Muscle of leg (tissue), 11 donors: ENCODE data around the gene RET. TPM values are rescaled to one million over a fixed set of nuclear protein-coding genes. Genes with fewer than 3 reads are reported as not detected.

Source experiments
- DNase-seq: peaks from one replicate; pipeline ENCODE4 v3.0.0; 2013
- H3K27ac ChIP-seq: one replicate; pipeline ENCODE4 v1.5.1; 2013; ENCODE audit warnings: mild to moderate bottlenecking, low read length, control low read depth
- H3K27me3 ChIP-seq: one replicate; pipeline ENCODE4 v1.6.1; 2013; ENCODE audit warnings: low read length; ENCODE audit not compliant: control insufficient read depth, insufficient read depth
- H3K36me3 ChIP-seq: one replicate; pipeline ENCODE4 v1.6.1; 2013; ENCODE audit warnings: low read length; ENCODE audit not compliant: control insufficient read depth, insufficient read depth
- H3K4me1 ChIP-seq: one replicate; pipeline ENCODE4 v1.6.1; 2013; ENCODE audit warnings: low read length; ENCODE audit not compliant: control insufficient read depth, insufficient read depth
- H3K4me3 ChIP-seq: one replicate; pipeline ENCODE4 v1.5.1; 2013; ENCODE audit warnings: low read length, control low read depth
- H3K9me3 ChIP-seq: replicated peaks from 2 replicates; pipeline ENCODE4 v1.6.1; 2013; ENCODE audit warnings: low read depth, low read length; ENCODE audit not compliant: control insufficient read depth
- WGBS: methylation state at CpG from one replicate; pipeline ENCODE4 v1.1.5; 2013; ENCODE audit warnings: missing lambda C conversion rate; ENCODE audit not compliant: insufficient coverage; 5-methylcytosine and 5-hydroxymethylcytosine counted together
- polyA plus RNA-seq, 8 donors: library from polyadenylated mRNA; unstranded; fragments of 120-200 nt; gene quantifications; one replicate each; pipeline versions ENCODE4 v1.2.1 to v1.2.3, GENCODE V29; 2013; ENCODE audit warnings: inconsistent platforms in 1 of 8, low replicate concordance in 1 of 8; ENCODE audit not compliant: insufficient read length in 8 of 8, insufficient read depth in 1 of 8
- total RNA-seq: library from RNA; stranded (reverse); fragments of 120-200 nt; gene quantifications from one replicate; pipeline ENCODE4 v1.2.4, GENCODE V29; 2013

The RET gene
- total and polyA plus RNA-seq, 9 donors = 0.95 to 4.3 (median 1.6) TPM

DNA sequence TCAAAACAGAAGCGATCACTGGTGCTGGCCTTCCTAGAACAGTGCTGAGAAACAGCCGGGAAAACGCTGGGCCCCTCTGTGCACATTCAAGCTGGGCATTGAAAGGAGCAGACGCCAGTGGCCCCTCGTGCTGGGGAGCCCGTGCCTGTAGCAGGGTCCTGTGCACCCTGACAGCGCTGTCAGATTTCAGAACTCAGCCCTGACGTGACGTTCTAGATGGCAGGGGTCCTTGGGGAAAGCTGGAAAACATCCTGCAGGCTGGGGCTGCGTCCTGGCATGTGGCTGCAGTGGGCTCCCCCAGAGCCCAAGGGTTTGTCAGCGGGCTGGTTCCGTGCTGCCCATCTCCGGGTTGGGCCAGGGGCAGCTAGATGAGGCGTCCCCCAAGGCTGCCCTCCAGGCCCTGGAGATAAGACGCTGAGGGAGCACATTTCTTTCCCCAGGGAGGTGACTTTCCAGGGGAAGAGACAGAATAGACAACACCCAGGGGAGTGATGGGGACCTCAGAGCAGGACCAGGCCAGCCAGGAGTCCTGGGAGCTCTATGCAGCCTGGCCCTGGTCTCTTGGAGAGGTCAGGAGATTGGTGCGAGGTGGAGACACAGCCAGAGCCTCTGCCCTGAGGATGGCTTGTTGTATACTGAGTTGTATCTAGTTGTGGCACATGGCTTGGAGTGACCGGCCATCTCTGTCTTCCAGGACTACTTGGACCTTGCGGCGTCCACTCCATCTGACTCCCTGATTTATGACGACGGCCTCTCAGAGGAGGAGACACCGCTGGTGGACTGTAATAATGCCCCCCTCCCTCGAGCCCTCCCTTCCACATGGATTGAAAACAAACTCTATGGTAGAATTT is 49.2 kb downstream of the RET start:
- H3K4me1 ChIP-seq = peaks cover 20% of the 10 kb centered on the region
- WGBS = 82% methylated on average over 17 of the region's 23 CpGs
- H3K36me3 ChIP-seq = no peaks in the 10 kb centered on the region
- no peak overlapping the region for H3K4me3 ChIP-seq
- no peaks in the 10 kb centered on the region for H3K9me3 ChIP-seq
- H3K27ac ChIP-seq = no peak overlapping the region
- DNase-seq = no peak
- H3K27me3 ChIP-seq = no peaks in the 10 kb centered on the region

DNA sequence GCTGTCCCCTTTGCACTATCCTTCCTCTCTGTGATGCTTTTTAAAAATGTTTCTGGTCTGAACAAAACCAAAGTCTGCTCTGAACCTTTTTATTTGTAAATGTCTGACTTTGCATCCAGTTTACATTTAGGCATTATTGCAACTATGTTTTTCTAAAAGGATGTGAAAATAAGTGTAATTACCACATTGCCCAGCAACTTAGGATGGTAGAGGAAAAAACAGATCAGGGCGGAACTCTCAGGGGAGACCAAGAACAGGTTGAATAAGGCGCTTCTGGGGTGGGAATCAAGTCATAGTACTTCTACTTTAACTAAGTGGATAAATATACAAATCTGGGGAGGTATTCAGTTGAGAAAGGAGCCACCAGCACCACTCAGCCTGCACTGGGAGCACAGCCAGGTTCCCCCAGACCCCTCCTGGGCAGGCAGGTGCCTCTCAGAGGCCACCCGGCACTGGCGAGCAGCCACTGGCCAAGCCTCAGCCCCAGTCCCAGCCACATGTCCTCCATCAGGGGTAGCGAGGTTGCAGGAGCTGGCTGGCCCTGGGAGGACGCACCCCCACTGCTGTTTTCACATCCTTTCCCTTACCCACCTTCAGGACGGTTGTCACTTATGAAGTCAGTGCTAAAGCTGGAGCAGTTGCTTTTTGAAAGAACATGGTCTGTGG is 50.0 kb downstream of the RET start:
- Histone ChIP-seq H3K4me3 (no peak overlapping the region), H3K9me3 (no peaks in the 10 kb centered on the region), H3K36me3 (no peaks in the 10 kb centered on the region), H3K27me3 (no peaks in the 10 kb centered on the region), H3K27ac (no peak overlapping the region), H3K4me1 (peaks cover 12% of the 10 kb centered on the region)
- DNase-seq = no peak
- 70% methylated on average over 2 of the region's 7 CpGs for WGBS

DNA sequence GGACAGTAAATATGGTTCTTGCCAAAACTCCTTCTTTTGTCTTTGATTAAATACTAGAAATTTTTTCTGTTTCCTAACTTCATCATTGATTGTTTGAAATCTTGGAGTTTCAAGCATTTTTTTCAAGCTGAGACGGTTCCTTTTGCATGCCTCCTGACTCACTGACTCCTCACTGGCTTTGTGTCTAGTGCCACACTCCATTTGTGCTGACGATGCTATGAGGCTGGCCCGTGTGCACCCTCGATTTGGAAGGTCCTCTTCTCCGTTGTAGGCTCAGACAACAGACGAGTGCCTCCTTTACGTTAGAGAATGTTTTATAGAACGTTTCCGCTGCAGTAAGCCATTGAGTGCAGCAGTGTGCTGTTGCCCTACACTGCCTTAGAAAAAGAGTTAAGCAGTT is 50.6 kb downstream of the RET start:
- no peak overlapping the region for H3K4me3 ChIP-seq
- no peak overlapping the region for H3K27ac ChIP-seq
- H3K27me3 ChIP-seq = no peaks in the 10 kb centered on the region
- no peak for DNase-seq
- H3K9me3 ChIP-seq = no peaks in the 10 kb centered on the region
- 79% methylated on average over 9 of the region's 9 CpGs for WGBS
- peaks cover 7% of the 10 kb centered on the region for H3K4me1 ChIP-seq
- no peaks in the 10 kb centered on the region for H3K36me3 ChIP-seq

DNA sequence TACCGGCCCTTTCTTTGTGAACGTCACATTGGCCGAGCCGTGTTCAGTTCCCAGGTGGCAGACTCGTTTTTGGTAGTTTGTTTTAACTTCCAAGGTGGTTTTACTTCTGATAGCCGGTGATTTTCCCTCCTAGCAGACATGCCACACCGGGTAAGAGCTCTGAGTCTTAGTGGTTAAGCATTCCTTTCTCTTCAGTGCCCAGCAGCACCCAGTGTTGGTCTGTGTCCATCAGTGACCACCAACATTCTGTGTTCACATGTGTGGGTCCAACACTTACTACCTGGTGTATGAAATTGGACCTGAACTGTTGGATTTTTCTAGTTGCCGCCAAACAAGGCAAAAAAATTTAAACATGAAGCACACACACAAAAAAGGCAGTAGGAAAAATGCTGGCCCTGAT is 51.5 kb downstream of the RET start:
- H3K27me3 ChIP-seq = no peaks in the 10 kb centered on the region
- 73% methylated on average over 3 of the region's 8 CpGs for WGBS

DNA sequence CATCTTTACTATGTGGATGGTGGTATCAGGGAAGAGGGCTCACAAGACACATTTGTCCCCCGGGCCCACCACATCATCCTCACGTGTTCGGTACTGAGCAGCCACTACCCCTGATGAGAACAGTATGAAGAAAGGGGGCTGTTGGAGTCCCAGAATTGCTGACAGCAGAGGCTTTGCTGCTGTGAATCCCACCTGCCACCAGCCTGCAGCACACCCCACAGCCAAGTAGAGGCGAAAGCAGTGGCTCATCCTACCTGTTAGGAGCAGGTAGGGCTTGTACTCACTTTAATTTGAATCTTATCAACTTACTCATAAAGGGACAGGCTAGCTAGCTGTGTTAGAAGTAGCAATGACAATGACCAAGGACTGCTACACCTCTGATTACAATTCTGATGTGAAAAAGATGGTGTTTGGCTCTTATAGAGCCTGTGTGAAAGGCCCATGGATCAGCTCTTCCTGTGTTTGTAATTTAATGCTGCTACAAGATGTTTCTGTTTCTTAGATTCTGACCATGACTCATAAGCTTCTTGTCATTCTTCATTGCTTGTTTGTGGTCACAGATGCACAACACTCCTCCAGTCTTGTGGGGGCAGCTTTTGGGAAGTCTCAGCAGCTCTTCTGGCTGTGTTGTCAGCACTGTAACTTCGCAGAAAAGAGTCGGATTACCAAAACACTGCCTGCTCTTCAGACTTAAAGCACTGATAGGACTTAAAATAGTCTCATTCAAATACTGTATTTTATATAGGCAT is 52.3 kb downstream of the RET start:
- WGBS = no CpG with 5 or more reads among the region's 6 CpGs
- no peak overlapping the region for H3K27ac ChIP-seq
- no peak overlapping the region for H3K4me3 ChIP-seq
- H3K36me3 ChIP-seq = no peaks in the 10 kb centered on the region
- no peaks in the 10 kb centered on the region for H3K9me3 ChIP-seq
- no peaks in the 10 kb centered on the region for H3K27me3 ChIP-seq
- DNase-seq = peak; percentile 71
- peaks cover 3% of the 10 kb centered on the region for H3K4me1 ChIP-seq

More for the DNA sequence above, 51.5 kb downstream of the RET start:
- Histone ChIP-seq H3K4me1 (peaks cover 6% of the 10 kb centered on the region), H3K9me3 (no peaks in the 10 kb centered on the region), H3K4me3 (no peak overlapping the region), H3K27ac (no peak overlapping the region), H3K36me3 (no peaks in the 10 kb centered on the region)
- no peak for DNase-seq

DNA sequence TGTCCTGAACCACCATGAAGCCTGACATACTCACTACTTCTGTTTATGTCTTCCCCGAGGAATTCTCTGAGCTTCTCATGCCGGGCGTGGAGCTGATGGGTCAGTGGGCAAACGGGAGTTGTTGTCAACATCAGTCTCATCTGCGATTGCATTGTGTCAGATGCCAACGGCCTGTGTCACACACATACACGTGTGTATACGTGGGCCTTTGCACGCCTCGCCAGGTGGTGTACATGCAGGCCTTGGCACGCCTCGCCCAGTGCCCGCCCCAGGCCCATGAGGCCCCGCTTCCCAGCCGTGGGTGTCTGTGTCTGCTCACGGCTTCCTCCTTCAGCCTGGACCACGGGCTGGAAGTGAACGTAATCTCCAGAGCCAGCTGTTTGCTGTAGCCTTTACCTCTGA is 53.9 kb downstream of the RET start:
- Histone ChIP-seq H3K27me3 (no peaks in the 10 kb centered on the region), H3K9me3 (no peaks in the 10 kb centered on the region), H3K36me3 (no peaks in the 10 kb centered on the region), H3K27ac (no peak overlapping the region), H3K4me1 (peaks cover 3% of the 10 kb centered on the region), H3K4me3 (no peak overlapping the region)
- DNase-seq = no peak
- 71% methylated on average over 18 of the region's 18 CpGs for WGBS

DNA sequence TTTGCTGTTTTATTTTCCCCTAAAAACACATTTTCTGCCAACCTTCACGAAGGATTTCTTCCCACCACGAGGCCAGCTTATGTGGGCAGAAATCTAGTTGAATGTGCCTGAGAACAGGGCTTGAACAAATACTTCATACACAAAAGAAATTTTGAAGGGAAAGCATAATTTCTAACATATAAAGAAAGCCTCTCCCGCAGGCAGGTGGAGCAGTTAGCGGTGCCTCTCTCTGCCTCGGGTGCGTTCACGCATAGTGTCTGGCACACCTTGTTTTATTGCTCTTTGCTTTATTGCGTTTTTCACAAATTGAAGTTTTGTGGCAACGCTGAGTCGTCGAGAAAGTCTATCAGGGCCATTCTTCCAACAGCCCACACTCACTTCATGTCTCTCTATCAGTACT is 54.4 kb downstream of the RET start:
- no peaks in the 10 kb centered on the region for H3K27me3 ChIP-seq
- 79% methylated on average over 6 of the region's 11 CpGs for WGBS
- peaks cover 6% of the 10 kb centered on the region for H3K4me1 ChIP-seq
- no peak overlapping the region for H3K27ac ChIP-seq
- no peaks in the 10 kb centered on the region for H3K9me3 ChIP-seq
- no peaks in the 10 kb centered on the region for H3K36me3 ChIP-seq
- DNase-seq = no peak
- no peak overlapping the region for H3K4me3 ChIP-seq

DNA sequence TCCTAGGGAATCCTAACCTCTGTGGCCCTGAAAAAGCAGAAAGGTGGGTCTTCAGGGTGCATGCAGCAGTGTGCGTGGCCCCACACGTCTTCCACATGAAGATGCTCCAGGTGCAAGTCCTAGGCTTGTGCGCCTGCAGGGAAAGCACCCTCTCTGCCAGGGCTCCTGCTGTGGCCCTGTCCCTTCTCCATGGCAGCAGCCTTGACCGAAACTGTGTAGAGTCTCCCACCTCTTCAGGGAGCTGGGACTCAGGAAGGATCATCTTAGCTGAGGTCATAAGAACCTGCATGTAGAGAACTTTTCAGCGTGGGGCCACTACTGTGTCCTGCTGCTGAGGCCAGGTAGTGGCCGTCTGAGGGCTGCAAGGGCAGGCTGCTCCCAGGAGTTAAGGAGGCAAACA is 55.0 kb downstream of the RET start:
- H3K36me3 ChIP-seq = no peaks in the 10 kb centered on the region
- 89% methylated on average over 5 of the region's 6 CpGs for WGBS
- DNase-seq = no peak
- no peaks in the 10 kb centered on the region for H3K27me3 ChIP-seq
- H3K27ac ChIP-seq = no peak overlapping the region
- no peak overlapping the region for H3K4me3 ChIP-seq
- H3K9me3 ChIP-seq = no peaks in the 10 kb centered on the region
- H3K4me1 ChIP-seq = peaks cover 9% of the 10 kb centered on the region

DNA sequence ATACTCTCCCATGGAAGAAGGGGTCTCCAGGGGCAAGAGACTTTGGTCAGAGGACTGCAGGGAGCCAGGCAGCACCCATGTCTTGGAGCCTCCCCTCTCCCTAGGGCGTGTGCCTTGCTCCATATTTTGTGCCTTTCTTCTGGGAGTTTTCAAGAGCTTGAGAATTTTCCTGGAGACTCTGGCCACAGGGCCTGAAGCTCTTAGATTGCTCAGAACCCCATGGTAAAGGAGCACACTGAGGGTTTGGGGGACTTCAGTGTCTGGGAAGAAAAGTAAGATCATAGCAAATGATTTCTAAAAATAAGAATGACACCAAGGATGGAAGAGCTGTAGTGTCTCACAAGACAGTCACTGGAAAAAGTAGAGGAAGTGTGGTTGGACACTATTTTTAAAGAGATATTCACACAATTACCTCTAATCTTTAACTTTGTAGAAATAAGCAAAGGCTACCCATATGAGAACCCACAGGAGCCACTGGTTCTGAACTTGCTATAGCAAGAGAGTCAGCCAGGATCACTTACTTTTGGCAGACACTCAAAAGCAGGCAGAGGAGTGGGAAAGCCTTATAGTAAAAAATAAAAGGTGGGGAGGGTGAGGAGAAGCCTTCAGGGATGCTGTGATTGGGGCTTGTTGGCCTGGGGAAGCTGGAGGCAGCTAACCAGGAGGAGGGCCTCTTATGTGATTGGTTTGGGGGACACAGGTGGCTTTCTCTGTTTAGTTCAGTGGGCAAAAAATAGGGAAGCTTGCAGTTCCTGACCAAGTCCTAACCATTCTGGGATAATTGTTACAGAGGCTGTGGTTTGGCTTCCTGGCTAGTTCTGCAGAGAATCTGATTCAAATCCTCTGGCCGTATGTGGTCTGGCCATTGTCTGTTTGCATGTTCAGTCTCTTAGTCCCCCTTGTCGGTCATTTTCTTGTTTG is 56.3 kb downstream of the RET start:
- no peak for DNase-seq
- Histone ChIP-seq H3K27me3 (no peaks in the 10 kb centered on the region), H3K4me1 (peaks cover 12% of the 10 kb centered on the region), H3K9me3 (no peaks in the 10 kb centered on the region), H3K27ac (no peak overlapping the region), H3K4me3 (no peak overlapping the region), H3K36me3 (no peaks in the 10 kb centered on the region)
- no CpG with 5 or more reads among the region's 3 CpGs for WGBS
